Endothelial cell of umbilical vein (primary cell): Measurements from ENCODE around the gene CEP57L1. TPM values are rescaled to one million over a fixed set of nuclear protein-coding genes. Genes with fewer than 3 reads are reported as not detected.

Experiments
- BruUV-seq: library from RNA; stranded (reverse); fragments of 400-500 nt; replicated peaks from 2 replicates; lab custom pipeline; 2021; lab: Mats Ljungman, UMichigan
- CTCF ChIA-PET: fragments of 300-600, 350-600 bp; sonication (Branson Sonifier 250); formaldehyde crosslinking; loops from one replicate; lab custom pipeline; 2021; ENCODE audit warnings: antibody characterized with exemption, inconsistent platforms; lab: Charles Lee
- POLR2A ChIA-PET: fragments of 300-600, 350-600 bp; sonication (Branson Sonifier 250); formaldehyde crosslinking; loops from one replicate; lab custom pipeline; 2021; ENCODE audit warnings: antibody characterized with exemption, inconsistent platforms; lab: Charles Lee
- DNase-seq: peaks from one replicate; pipeline ENCODE4 v3.0.0-alpha.2; 2011; ENCODE audit warnings: low read depth, low spot score
- FAIRE-seq: peaks from 2 replicates; lab custom pipeline; 2011; peaks lifted over from hg19 to GRCh38; lab: Jason Lieb, UNC
- H2AFZ ChIP-seq: 2 replicates; pipeline ENCODE4 v1.6.0; 2012; ENCODE audit warnings: low read depth, low read length, control low read depth, inconsistent platforms
- H3K27ac ChIP-seq: 2 replicates; pipeline ENCODE4 v1.5.1; 2011; ENCODE audit warnings: low read depth, mild to moderate bottlenecking, control low read depth, low read length, moderate library complexity; ENCODE audit not compliant: insufficient read depth
- H3K27me3 ChIP-seq, 2 experiments: 2 replicates each; pipeline versions ENCODE4 v1.6.0 to v1.6.1; 2011; ENCODE audit warnings: low read length in 2 of 2, mixed read lengths in 1 of 2; ENCODE audit not compliant: control insufficient read depth in 2 of 2, insufficient read depth in 2 of 2
- H3K36me3 ChIP-seq, 2 experiments: 2 replicates in 1 of 2; 3 replicates in 1 of 2; pipeline ENCODE4 v1.5.1; 2011; ENCODE audit warnings: low read length in 2 of 2, mild to moderate bottlenecking in 1 of 2, moderate library complexity in 1 of 2; ENCODE audit not compliant: control insufficient read depth in 2 of 2, insufficient read depth in 2 of 2; ENCODE audit errors: extremely low read depth in 1 of 2
- H3K4me1 ChIP-seq: 3 replicates; pipeline ENCODE4 v1.5.1; 2011; ENCODE audit warnings: mild to moderate bottlenecking, low read length; ENCODE audit not compliant: control insufficient read depth, insufficient read depth; ENCODE audit errors: extremely low read depth
- H3K4me2 ChIP-seq: 2 replicates; pipeline ENCODE4 v1.6.1; 2011; ENCODE audit warnings: low read length, control low read depth, mixed read lengths; ENCODE audit not compliant: insufficient read depth
- H3K4me3 ChIP-seq, 3 experiments: fragments of 200-600 bp in 1 of 3; sonication (generic), shearing (Covaris generic) in 1 of 3; replicated peaks in 1 of 3; 2 replicates each; pipeline ENCODE4 v1.5.1; 2011 to 2016; ENCODE audit warnings: control low read depth in 3 of 3, low read length in 3 of 3, mild to moderate bottlenecking in 2 of 3, inconsistent platforms in 1 of 3, low read depth in 1 of 3, moderate library complexity in 1 of 3; ENCODE audit not compliant: insufficient read depth in 1 of 3
- H3K79me2 ChIP-seq: 2 replicates; pipeline ENCODE4 v1.6.0; 2012; ENCODE audit warnings: low read length, inconsistent platforms; ENCODE audit not compliant: control insufficient read depth, insufficient read depth
- H3K9ac ChIP-seq: replicated peaks from 2 replicates; pipeline ENCODE3; 2011; ENCODE audit warnings: low read length, control low read depth; ENCODE audit not compliant: insufficient read depth; ENCODE audit errors: extremely low read depth
- H3K9me1 ChIP-seq: replicated peaks from 3 replicates; pipeline ENCODE4 v1.6.0; 2011; ENCODE audit warnings: mild to moderate bottlenecking, low read length; ENCODE audit not compliant: control insufficient read depth, insufficient read depth; ENCODE audit errors: extremely low read depth
- H3K9me3 ChIP-seq: replicated peaks from 2 replicates; pipeline ENCODE4 v1.5.1; 2012; ENCODE audit warnings: low read length, inconsistent platforms; ENCODE audit not compliant: control insufficient read depth, insufficient read depth
- H4K20me1 ChIP-seq: replicated peaks from 2 replicates; pipeline ENCODE3; 2011; ENCODE audit warnings: mild to moderate bottlenecking, low read length; ENCODE audit not compliant: control insufficient read depth, insufficient read depth; ENCODE audit errors: extremely low read depth
- EZH2 ChIP-seq: IDR thresholded peaks from 2 replicates; pipeline ENCODE4 v1.6.1; 2012; ENCODE audit warnings: borderline replicate concordance, low read depth, mild to moderate bottlenecking, moderate library complexity, low read length, inconsistent platforms; ENCODE audit not compliant: severe bottlenecking
- FOS ChIP-seq: IDR thresholded peaks from 2 replicates; pipeline ENCODE4 v1.6.1; 2011; ENCODE audit warnings: mild to moderate bottlenecking, low read length, moderate library complexity, borderline replicate concordance; ENCODE audit not compliant: insufficient read depth
- GATA2 ChIP-seq: IDR thresholded peaks from 2 replicates; pipeline ENCODE4 v1.7.0; 2011; ENCODE audit warnings: low read depth, mild to moderate bottlenecking, moderate library complexity, mixed read lengths, low read length; ENCODE audit not compliant: insufficient read length, insufficient read depth
- JUN ChIP-seq: IDR thresholded peaks from 2 replicates; pipeline ENCODE4 v1.6.1; 2011; ENCODE audit warnings: borderline replicate concordance, low read depth; ENCODE audit not compliant: insufficient read length, insufficient read depth
- MYC ChIP-seq: IDR thresholded peaks from one replicate; pipeline ENCODE4 v1.6.1; 2011; ENCODE audit warnings: mild to moderate bottlenecking, low read depth, low read length
- POLR2A ChIP-seq: IDR thresholded peaks from 2 replicates; pipeline ENCODE4 v1.6.1; 2012; ENCODE audit warnings: low read depth, mild to moderate bottlenecking, control low read depth, low read length
- POLR2AphosphoS5 ChIP-seq: IDR thresholded peaks from 2 replicates; pipeline ENCODE4 v1.6.1; 2012; ENCODE audit warnings: low read depth, mild to moderate bottlenecking, control low read depth, low read length, moderate library complexity; ENCODE audit not compliant: insufficient read depth
- dilution Hi-C: fragments of 300-500 bp; cut with MboI; formaldehyde crosslinking; loops from one replicate; pipeline ENCODE4 v1.15.0; 2019; ENCODE audit warnings: low sequenced_read_pairs; ENCODE audit not compliant: extremely low pct_ligation_motif_present
- intact Hi-C: fragments of 100-400 bp; cut with micrococcal nuclease; formaldehyde crosslinking; loops from one replicate; pipeline ENCODE4 v1.10.0; 2022
- polyA plus RNA-seq, 4 experiments: library from polyadenylated mRNA; depleted of rRNA in 3 of 4; stranded (reverse) in 3 of 4; unstranded in 1 of 4; fragments of >200 nt; gene quantifications; 2 replicates each; pipeline versions ENCODE4 v1.2.1 to v1.2.3, GENCODE V29; 2011 to 2012; ENCODE audit warnings: missing spikeins in 1 of 4
- total RNA-seq: library from RNA; stranded (reverse); gene quantifications from 2 replicates; pipeline ENCODE4 v1.2.3, GENCODE V29; 2021
- TF ChIP-seq, protein P1 (sequence below), 2 donors: IDR thresholded peaks; 1 replicate in 1 of 2; 2 replicates in 1 of 2; pipeline ENCODE4 v1.5.1; 2011; ENCODE audit warnings: low read length in 2 of 2, mild to moderate bottlenecking in 2 of 2, moderate library complexity in 2 of 2, control low read depth in 1 of 2, inconsistent platforms in 1 of 2, low read depth in 1 of 2; ENCODE audit not compliant: insufficient read depth in 1 of 2; ENCODE audit errors: extremely low read depth in 1 of 2
- TF ChIP-seq, protein P2 (sequence below): IDR thresholded peaks from 2 replicates; pipeline ENCODE4 v1.6.1; 2011; ENCODE audit not compliant: insufficient read depth, insufficient read length

The CEP57L1 gene
- total and polyA plus RNA-seq, 2 donors (not counting 3 experiments of a cell fraction or from before 2014, with no cell fraction given): 7.8 to 20.9 TPM

DNA sequence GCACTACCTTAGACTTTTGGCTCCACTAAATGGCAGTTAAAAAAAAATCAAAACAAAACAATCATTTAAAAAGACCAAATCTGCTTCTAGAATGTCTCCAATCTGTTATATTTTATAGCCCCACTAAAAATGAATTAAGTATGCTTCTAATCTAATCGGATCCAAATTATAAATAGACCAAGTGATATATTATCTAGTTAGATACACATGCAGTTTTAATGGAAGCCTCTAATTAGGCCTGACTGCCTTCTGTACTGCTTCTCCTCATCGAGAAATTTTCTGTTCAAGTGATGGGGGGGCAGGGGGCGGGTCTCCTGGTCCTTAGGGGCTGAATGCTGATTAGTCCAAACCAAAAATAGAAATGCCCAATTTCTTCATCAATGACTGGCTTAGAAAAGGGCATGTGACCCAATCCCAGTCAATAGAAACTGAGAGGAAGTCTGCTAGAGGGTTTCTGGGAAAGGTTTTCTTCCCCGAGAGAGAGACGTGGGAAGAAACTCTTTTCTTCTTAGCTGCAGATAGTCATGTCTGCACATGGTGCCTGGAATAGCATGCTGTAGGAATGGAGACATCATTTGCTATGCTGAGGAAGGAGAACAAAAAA, 7.5 kb upstream of the CEP57L1 start:
- Histone ChIP-seq H4K20me1 (no peaks in the 10 kb centered on the region), H3K4me1 (peaks cover 10% of the 10 kb centered on the region), H3K9me3 (no peaks in the 10 kb centered on the region), H3K4me2 (no peak overlapping the region), H3K79me2 (peaks cover 10% of the 10 kb centered on the region), H3K36me3 (no peaks in the 10 kb centered on the region), H3K4me3 (no peak overlapping the region), H3K9ac (no peak overlapping the region), H3K27me3 (no peaks in the 10 kb centered on the region), H2AFZ (no peak overlapping the region), H3K27ac (no peak overlapping the region), H3K9me1 (no peaks in the 10 kb centered on the region)
- TF ChIP-seq POLR2A (no peak), POLR2AphosphoS5 (no peak), JUN (no peak), FOS (no peak), MYC (no peak), GATA2 (no peak), EZH2 (no peak)
- BruUV-seq: no TSS peak
- ChIA-PET POLR2A (no interaction called here), CTCF (no interaction called here)
- DNase-seq (no peak), FAIRE-seq (no peak)
- dilution Hi-C loops (no loop called here), intact Hi-C loops (no loop called here)

DNA sequence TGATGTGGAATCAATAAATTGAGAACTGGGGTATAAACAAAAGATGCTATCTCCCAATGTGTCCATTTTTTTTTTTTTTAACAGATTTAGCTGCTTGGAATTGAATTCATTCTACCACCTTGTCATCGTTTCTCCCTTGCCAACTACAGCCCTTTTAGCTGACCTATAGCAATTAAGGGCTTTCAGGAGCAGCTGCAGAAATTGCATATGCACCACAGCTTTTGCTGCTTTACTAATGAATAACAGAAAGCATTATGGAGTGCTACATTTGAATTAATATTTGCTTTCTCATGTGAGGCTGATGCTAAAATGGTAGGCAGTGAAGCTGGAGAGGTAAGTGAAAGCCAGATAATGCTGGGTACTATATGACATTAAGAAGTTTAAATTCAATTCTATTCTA, 6.3 kb upstream of the CEP57L1 start:
- no peak for DNase-seq
- TF ChIP-seq MYC (no peak), POLR2AphosphoS5 (no peak), JUN (no peak), EZH2 (no peak), POLR2A (no peak), GATA2 (no peak), FOS (no peak)
- TF ChIP-seq, protein P1, sequence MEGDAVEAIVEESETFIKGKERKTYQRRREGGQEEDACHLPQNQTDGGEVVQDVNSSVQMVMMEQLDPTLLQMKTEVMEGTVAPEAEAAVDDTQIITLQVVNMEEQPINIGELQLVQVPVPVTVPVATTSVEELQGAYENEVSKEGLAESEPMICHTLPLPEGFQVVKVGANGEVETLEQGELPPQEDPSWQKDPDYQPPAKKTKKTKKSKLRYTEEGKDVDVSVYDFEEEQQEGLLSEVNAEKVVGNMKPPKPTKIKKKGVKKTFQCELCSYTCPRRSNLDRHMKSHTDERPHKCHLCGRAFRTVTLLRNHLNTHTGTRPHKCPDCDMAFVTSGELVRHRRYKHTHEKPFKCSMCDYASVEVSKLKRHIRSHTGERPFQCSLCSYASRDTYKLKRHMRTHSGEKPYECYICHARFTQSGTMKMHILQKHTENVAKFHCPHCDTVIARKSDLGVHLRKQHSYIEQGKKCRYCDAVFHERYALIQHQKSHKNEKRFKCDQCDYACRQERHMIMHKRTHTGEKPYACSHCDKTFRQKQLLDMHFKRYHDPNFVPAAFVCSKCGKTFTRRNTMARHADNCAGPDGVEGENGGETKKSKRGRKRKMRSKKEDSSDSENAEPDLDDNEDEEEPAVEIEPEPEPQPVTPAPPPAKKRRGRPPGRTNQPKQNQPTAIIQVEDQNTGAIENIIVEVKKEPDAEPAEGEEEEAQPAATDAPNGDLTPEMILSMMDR (IDR thresholded peaks at IDR 0.05; ENCODE audit: extremely low read depth in 1 of 2, insufficient read depth in 1 of 2, low read depth in 1 of 2, low read length in 2 of 2): no peak
- TF ChIP-seq, protein P2, sequence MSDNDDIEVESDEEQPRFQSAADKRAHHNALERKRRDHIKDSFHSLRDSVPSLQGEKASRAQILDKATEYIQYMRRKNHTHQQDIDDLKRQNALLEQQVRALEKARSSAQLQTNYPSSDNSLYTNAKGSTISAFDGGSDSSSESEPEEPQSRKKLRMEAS: no peak
- H3K4me2 ChIP-seq: no peak overlapping the region
- intact Hi-C loops: no loop called here
- no TSS peak for BruUV-seq
- H3K9me1 ChIP-seq: no peaks in the 10 kb centered on the region
- dilution Hi-C loops: no loop called here
- ChIA-PET CTCF (no interaction called here), POLR2A (no interaction called here)
- no peak overlapping the region for H3K4me3 ChIP-seq
- no peaks in the 10 kb centered on the region for H4K20me1 ChIP-seq
- no peaks in the 10 kb centered on the region for H3K27me3 ChIP-seq
- no peaks in the 10 kb centered on the region for H3K9me3 ChIP-seq
- peaks cover 16% of the 10 kb centered on the region for H3K4me1 ChIP-seq
- no peak overlapping the region for H3K9ac ChIP-seq
- no peak overlapping the region for H2AFZ ChIP-seq
- peaks cover 15% of the 10 kb centered on the region for H3K79me2 ChIP-seq
- no peak for FAIRE-seq
- no peaks in the 10 kb centered on the region for H3K36me3 ChIP-seq
- H3K27ac ChIP-seq: no peak overlapping the region
